Skeletal muscle tissue (tissue), 4 donors: ENCODE data around the gene FARS2. TPM values are rescaled to one million over a fixed set of nuclear protein-coding genes. Genes with fewer than 3 reads are reported as not detected.

ENCODE experiments used
- H3K27ac ChIP-seq: one replicate; pipeline ENCODE4 v1.7.0; 2013; ENCODE audit warnings: mild to moderate bottlenecking, low read depth, low read length, inconsistent platforms
- H3K27me3 ChIP-seq, 3 donors: one replicate each; pipeline ENCODE4 v1.7.0; 2013; ENCODE audit warnings: low read length in 3 of 3; ENCODE audit not compliant: control insufficient read depth in 3 of 3, insufficient read depth in 3 of 3
- H3K36me3 ChIP-seq, 3 donors: one replicate each; pipeline ENCODE4 v1.7.0; 2013; ENCODE audit warnings: low read length in 3 of 3; ENCODE audit not compliant: control insufficient read depth in 3 of 3, insufficient read depth in 3 of 3
- H3K4me1 ChIP-seq, 3 donors: one replicate each; pipeline ENCODE4 v1.7.0; 2013; ENCODE audit warnings: low read length in 3 of 3, mild to moderate bottlenecking in 3 of 3; ENCODE audit not compliant: control insufficient read depth in 3 of 3, insufficient read depth in 3 of 3
- H3K4me3 ChIP-seq, 3 donors: one replicate each; pipeline ENCODE4 v1.7.0; 2013; ENCODE audit warnings: low read length in 3 of 3
- H3K9ac ChIP-seq, 3 donors: one replicate each; pipeline ENCODE4 v1.7.0; 2013; ENCODE audit warnings: low read length in 3 of 3, mild to moderate bottlenecking in 3 of 3, moderate library complexity in 2 of 3, low read depth in 1 of 3
- H3K9me3 ChIP-seq, 3 donors: one replicate each; pipeline ENCODE4 v1.7.0; 2013; ENCODE audit warnings: low read length in 3 of 3; ENCODE audit not compliant: control insufficient read depth in 3 of 3
- total RNA-seq: library from RNA; depleted of rRNA; stranded (reverse); fragments of >200 nt; gene quantifications from one replicate; pipeline ENCODE4 v1.2.3, GENCODE V29; 2014
- donor health status: Osteomylitis.

FARS2 gene
- total RNA-seq, 1 donor from 2014 or later, result 27.7 TPM

- no peak overlapping the region for H3K4me3 ChIP-seq
- H3K27me3 ChIP-seq, result no peaks in the 10 kb centered on the region
- H3K36me3 ChIP-seq, result no peaks in the 10 kb centered on the region
- no peaks in the 10 kb centered on the region for H3K4me1 ChIP-seq
- no peak overlapping the region for H3K9ac ChIP-seq
- no peak overlapping the region for H3K27ac ChIP-seq
- no peaks in the 10 kb centered on the region for H3K9me3 ChIP-seq
Measured at GRCh38 chr6:5248302-5249098, 12.8 kb upstream of the FARS2 start.

GRCh38 chr6:5249451-5250122 lies 11.7 kb upstream of the FARS2 start:
- no peak overlapping the region for H3K4me3 ChIP-seq
- no peak overlapping the region for H3K9ac ChIP-seq
- no peaks in the 10 kb centered on the region for H3K36me3 ChIP-seq
- H3K27ac ChIP-seq, result no peak overlapping the region
- no peaks in the 10 kb centered on the region for H3K9me3 ChIP-seq
- H3K4me1 ChIP-seq, result no peaks in the 10 kb centered on the region
- no peaks in the 10 kb centered on the region for H3K27me3 ChIP-seq

- Histone ChIP-seq H3K4me1 (no peaks in the 10 kb centered on the region), H3K36me3 (peaks cover 0 to 2% (median 0%) of the 10 kb centered on the region in 3 donors), H3K9me3 (no peaks in the 10 kb centered on the region), H3K4me3 (no peak overlapping the region), H3K27ac (no peak overlapping the region), H3K9ac (no peak overlapping the region), H3K27me3 (no peaks in the 10 kb centered on the region)
Measured at GRCh38 chr6:5250451-5250850, 10.9 kb upstream of the FARS2 start.

GRCh38 chr6:5250911-5251310 lies 10.4 kb upstream of the FARS2 start:
- H3K9me3 ChIP-seq, result no peaks in the 10 kb centered on the region
- no peak overlapping the region for H3K4me3 ChIP-seq
- H3K27ac ChIP-seq, result no peak overlapping the region
- H3K4me1 ChIP-seq, result no peaks in the 10 kb centered on the region
- peaks cover 0 to 2% (median 0%) of the 10 kb centered on the region in 3 donors for H3K36me3 ChIP-seq
- H3K9ac ChIP-seq, result no peak overlapping the region
- H3K27me3 ChIP-seq, result no peaks in the 10 kb centered on the region

- H3K27ac ChIP-seq, result no peak overlapping the region
- H3K4me1 ChIP-seq, result peaks cover 6 to 8% (median 8%) of the 10 kb centered on the region in 3 donors
- H3K4me3 ChIP-seq, result no peak overlapping the region
- peaks cover 0 to 6% (median 0%) of the 10 kb centered on the region in 3 donors for H3K36me3 ChIP-seq
- no peaks in the 10 kb centered on the region for H3K9me3 ChIP-seq
- no peak overlapping the region for H3K9ac ChIP-seq
- H3K27me3 ChIP-seq, result no peaks in the 10 kb centered on the region
Measured at GRCh38 chr6:5256952-5257351, 4.4 kb upstream of the FARS2 start.

- no peaks in the 10 kb centered on the region for H3K27me3 ChIP-seq
- peaks cover 8 to 13% (median 11%) of the 10 kb centered on the region in 3 donors for H3K4me1 ChIP-seq
- peaks cover 0 to 6% (median 0%) of the 10 kb centered on the region in 3 donors for H3K36me3 ChIP-seq
- H3K27ac ChIP-seq, result no peak overlapping the region
- no peak overlapping the region for H3K9ac ChIP-seq
- H3K4me3 ChIP-seq, result no peak overlapping the region
- no peaks in the 10 kb centered on the region for H3K9me3 ChIP-seq
Measured at GRCh38 chr6:5257400-5257799, 3.9 kb upstream of the FARS2 start.

- Histone ChIP-seq H3K4me3 (no peak overlapping the region), H3K9ac (no peak overlapping the region), H3K27ac (no peak overlapping the region)
Measured at GRCh38 chr6:5259428-5259827, 1.9 kb upstream of the FARS2 start.

GRCh38 chr6:5260111-5260620 lies 1.1 kb upstream of the FARS2 start:
- peak overlapping the region; percentile 76 to 98 (median 87) for H3K4me3 ChIP-seq
- no peaks in the 10 kb centered on the region for H3K9me3 ChIP-seq
- H3K27ac ChIP-seq, result peak overlapping the region; percentile 98

More at GRCh38 chr6:5259428-5259827, 1.9 kb upstream of the FARS2 start:
- Histone ChIP-seq H3K27me3 (no peaks in the 10 kb centered on the region), H3K36me3 (peaks cover 0 to 6% (median 0%) of the 10 kb centered on the region in 3 donors), H3K9me3 (no peaks in the 10 kb centered on the region), H3K4me1 (peaks cover 8 to 14% (median 14%) of the 10 kb centered on the region in 3 donors)

GRCh38 chr6:5261545-5262109 lies 314 bp downstream of the FARS2 start:
- H3K27me3 ChIP-seq, result no peaks in the 10 kb centered on the region
- H3K9ac ChIP-seq, result peak overlapping the region; percentile 95 to 96 (median 95)
- H3K9me3 ChIP-seq, result no peaks in the 10 kb centered on the region
- H3K4me3 ChIP-seq, result peak overlapping the region; percentile 87 to 98 (median 94)
- peaks cover 8 to 14% (median 14%) of the 10 kb centered on the region in 3 donors for H3K4me1 ChIP-seq
- H3K36me3 ChIP-seq, result peaks cover 0 to 4% (median 0%) of the 10 kb centered on the region in 3 donors
- H3K27ac ChIP-seq, result peak overlapping the region; percentile 98

More at GRCh38 chr6:5260111-5260620, 1.1 kb upstream of the FARS2 start:
- H3K4me1 ChIP-seq, result peaks cover 8 to 14% (median 14%) of the 10 kb centered on the region in 3 donors
- H3K27me3 ChIP-seq, result no peaks in the 10 kb centered on the region
- H3K36me3 ChIP-seq, result peaks cover 0 to 4% (median 0%) of the 10 kb centered on the region in 3 donors
- H3K9ac ChIP-seq, result peak overlapping the region; percentile 11 to 75 (median 25)
